ENCODE data around the gene WFDC12. TPM values are rescaled to one million over a fixed set of nuclear protein-coding genes. Genes with fewer than 3 reads are reported as not detected.

WFDC12 gene
- total RNA-seq, 1 donor = not detected

- no peak overlapping the region for H3K4me3 ChIP-seq (ENCODE audit: low read depth, low read length)
- no peak for DNase-seq (ENCODE audit: low read depth)
- TF ChIP-seq, protein P1, sequence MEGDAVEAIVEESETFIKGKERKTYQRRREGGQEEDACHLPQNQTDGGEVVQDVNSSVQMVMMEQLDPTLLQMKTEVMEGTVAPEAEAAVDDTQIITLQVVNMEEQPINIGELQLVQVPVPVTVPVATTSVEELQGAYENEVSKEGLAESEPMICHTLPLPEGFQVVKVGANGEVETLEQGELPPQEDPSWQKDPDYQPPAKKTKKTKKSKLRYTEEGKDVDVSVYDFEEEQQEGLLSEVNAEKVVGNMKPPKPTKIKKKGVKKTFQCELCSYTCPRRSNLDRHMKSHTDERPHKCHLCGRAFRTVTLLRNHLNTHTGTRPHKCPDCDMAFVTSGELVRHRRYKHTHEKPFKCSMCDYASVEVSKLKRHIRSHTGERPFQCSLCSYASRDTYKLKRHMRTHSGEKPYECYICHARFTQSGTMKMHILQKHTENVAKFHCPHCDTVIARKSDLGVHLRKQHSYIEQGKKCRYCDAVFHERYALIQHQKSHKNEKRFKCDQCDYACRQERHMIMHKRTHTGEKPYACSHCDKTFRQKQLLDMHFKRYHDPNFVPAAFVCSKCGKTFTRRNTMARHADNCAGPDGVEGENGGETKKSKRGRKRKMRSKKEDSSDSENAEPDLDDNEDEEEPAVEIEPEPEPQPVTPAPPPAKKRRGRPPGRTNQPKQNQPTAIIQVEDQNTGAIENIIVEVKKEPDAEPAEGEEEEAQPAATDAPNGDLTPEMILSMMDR (IDR thresholded peaks at IDR 0.05; ENCODE audit: insufficient read depth, low read length) = no peak
These were observed 6.7 kb downstream of the WFDC12 start for GRCh38 chr20:45117581-45117980.

- TF ChIP-seq, protein P1 (IDR thresholded peaks at IDR 0.05; ENCODE audit: insufficient read depth, low read length) = no peak
- H3K4me3 ChIP-seq (ENCODE audit: low read depth, low read length) = no peak overlapping the region
- DNase-seq (ENCODE audit: low read depth) = no peak
These were observed 8.4 kb downstream of the WFDC12 start for GRCh38 chr20:45115829-45116228.

DNA sequence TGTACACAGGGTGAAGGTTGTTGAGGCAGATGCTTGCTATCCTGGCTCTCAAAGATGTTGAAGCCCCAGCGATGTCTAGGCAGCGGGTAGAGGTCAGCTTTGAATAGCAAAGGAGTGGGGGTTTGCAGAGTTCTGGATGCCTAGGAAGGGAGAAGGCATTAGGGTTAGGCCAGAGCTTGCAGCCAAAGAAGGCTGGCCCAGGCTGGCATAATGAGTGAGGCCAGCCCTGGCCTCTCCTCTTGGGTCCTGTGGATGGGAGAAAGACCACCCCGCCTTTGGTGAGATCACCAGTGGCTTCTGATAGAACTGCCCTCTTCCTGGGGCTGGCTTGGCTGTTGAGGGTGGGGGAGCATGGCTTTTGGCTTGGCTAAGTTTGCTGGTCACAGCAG is 8.9 kb downstream of the WFDC12 start:
- no peak for DNase-seq (ENCODE audit: low read depth)
- TF ChIP-seq, protein P1 (IDR thresholded peaks at IDR 0.05; ENCODE audit: insufficient read depth, low read length) = no peak
- H3K4me3 ChIP-seq (ENCODE audit: low read depth, low read length) = no peak overlapping the region

- TF ChIP-seq, protein P1 (IDR thresholded peaks at IDR 0.05; ENCODE audit: insufficient read depth, low read length) = no peak
- no peak for DNase-seq (ENCODE audit: low read depth)
- no peak within 1 kb of the TSS for H3K4me3 ChIP-seq (ENCODE audit: low read depth, low read length)
These were observed 9.5 kb downstream of the WFDC12 start, which contains the start of gene WFDC5 for GRCh38 chr20:45114465-45115385. TSS of gene WFDC5 (minus strand) at chr20:45115174. CDS start at chr20:45115083, 91 bp downstream.

DNA sequence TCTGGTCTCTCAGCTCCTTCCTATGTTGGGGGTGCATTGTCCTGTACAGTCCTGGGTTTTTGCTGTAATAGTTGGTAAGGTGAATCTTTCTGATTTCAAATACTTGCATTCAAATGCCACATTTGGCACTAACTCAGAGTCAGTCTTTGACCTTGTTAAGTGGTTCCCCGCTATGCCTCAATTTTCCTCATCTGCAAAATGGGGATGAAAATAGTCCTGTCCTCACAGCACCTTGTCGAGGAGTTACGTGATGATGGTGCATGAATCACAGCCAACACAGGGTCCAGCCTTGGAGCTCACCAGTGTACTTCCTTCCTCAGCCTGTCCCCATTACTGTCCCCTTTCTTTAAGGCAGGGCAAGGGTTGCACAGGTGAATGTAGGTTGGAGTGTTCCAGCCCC is 10.4 kb downstream of the WFDC12 start:
- H3K4me3 ChIP-seq (ENCODE audit: low read depth, low read length) = no peak overlapping the region
- TF ChIP-seq, protein P1 (IDR thresholded peaks at IDR 0.05; ENCODE audit: insufficient read depth, low read length) = no peak
- DNase-seq (ENCODE audit: low read depth) = no peak

- H3K4me3 ChIP-seq (ENCODE audit: low read depth, low read length) = no peak overlapping the region
- no peak for DNase-seq (ENCODE audit: low read depth)
- TF ChIP-seq, protein P1 (IDR thresholded peaks at IDR 0.05; ENCODE audit: insufficient read depth, low read length) = no peak
These were observed 11.5 kb downstream of the WFDC12 start for GRCh38 chr20:45112754-45113153.

All from fibroblast of the aortic adventitia (primary cell).